HS-27A (cell line): ENCODE measurements around the gene OTULIN.
A peak's percentile ranks its signal among the peaks of the same experiment; 100 is the strongest.

Experiments
- DNase-seq: peaks from one replicate; pipeline ENCODE4 v3.0.0-alpha.2; 2012; ENCODE audit warnings: low read depth, missing footprints

Gene OTULIN

GRCh38 chr5:14664270-14665100 is at the start of gene OTULIN:
Gene OTULIN (plus strand): TSS chr5:14664718. CDS start chr5:14664826, 108 bp downstream.
- peak; percentile 86 for DNase-seq

- DNase-seq: no peak
These were observed 49.2 kb upstream of the OTULIN start for GRCh38 chr5:14615365-14615764.

- DNase-seq: no peak
These were observed 47.1 kb upstream of the OTULIN start for GRCh38 chr5:14617441-14617840.

- no peak for DNase-seq
These were observed 37.2 kb upstream of the OTULIN start for GRCh38 chr5:14627270-14627669.

GRCh38 chr5:14628346-14628745 is 36.2 kb upstream of the OTULIN start:
- peak; percentile 29 for DNase-seq

- no peak for DNase-seq
These were observed 33.8 kb upstream of the OTULIN start for GRCh38 chr5:14630671-14631070.

- no peak for DNase-seq
These were observed 28.9 kb upstream of the OTULIN start for GRCh38 chr5:14635656-14636055.

GRCh38 chr5:14640765-14641164 is 23.8 kb upstream of the OTULIN start:
- DNase-seq: no peak

GRCh38 chr5:14644623-14645237 is 19.8 kb upstream of the OTULIN start:
- DNase-seq: no peak

GRCh38 chr5:14650052-14650451 is 14.5 kb upstream of the OTULIN start:
- no peak for DNase-seq

- no peak for DNase-seq
These were observed 9.3 kb upstream of the OTULIN start for GRCh38 chr5:14655146-14655741.

- DNase-seq: no peak
These were observed 7.6 kb upstream of the OTULIN start for GRCh38 chr5:14656898-14657297.

- no peak for DNase-seq
These were observed 4.5 kb upstream of the OTULIN start for GRCh38 chr5:14659821-14660607.

GRCh38 chr5:14660833-14661232 is 3.7 kb upstream of the OTULIN start:
- no peak for DNase-seq

GRCh38 chr5:14662721-14663260 is 1.7 kb upstream of the OTULIN start:
- DNase-seq: no peak

- no peak for DNase-seq
These were observed 716 bp upstream of the OTULIN start for GRCh38 chr5:14663734-14664269.

GRCh38 chr5:14665101-14665822 is 744 bp downstream of the OTULIN start:
- no peak for DNase-seq

- DNase-seq: no peak
These were observed 1.4 kb downstream of the OTULIN start for GRCh38 chr5:14665949-14666348.

GRCh38 chr5:14666357-14666756 is 1.8 kb downstream of the OTULIN start:
- DNase-seq: no peak

GRCh38 chr5:14667290-14667689 is 2.8 kb downstream of the OTULIN start:
- no peak for DNase-seq

GRCh38 chr5:14667770-14668169 is 3.3 kb downstream of the OTULIN start:
- DNase-seq: no peak
